HG03442 (cell line): ENCODE results near the gene PCDHGA7.
A peak's percentile ranks its signal among the peaks of the same experiment; 100 is the strongest.
"Not testable (repeated sequence)": the region's sequence is repeated elsewhere in the genome, so short reads cannot be mapped to it uniquely, and the experiment has no call there.

ENCODE experiments used
- ATAC-seq: cut with Tn5 transposase; IDR thresholded peaks from one replicate; pipeline ENCODE4 v1.9.1; 2021; ENCODE audit warnings: mild to moderate bottlenecking, moderate library complexity; ENCODE audit not compliant: unreplicated experiment

The PCDHGA7 gene

DNA sequence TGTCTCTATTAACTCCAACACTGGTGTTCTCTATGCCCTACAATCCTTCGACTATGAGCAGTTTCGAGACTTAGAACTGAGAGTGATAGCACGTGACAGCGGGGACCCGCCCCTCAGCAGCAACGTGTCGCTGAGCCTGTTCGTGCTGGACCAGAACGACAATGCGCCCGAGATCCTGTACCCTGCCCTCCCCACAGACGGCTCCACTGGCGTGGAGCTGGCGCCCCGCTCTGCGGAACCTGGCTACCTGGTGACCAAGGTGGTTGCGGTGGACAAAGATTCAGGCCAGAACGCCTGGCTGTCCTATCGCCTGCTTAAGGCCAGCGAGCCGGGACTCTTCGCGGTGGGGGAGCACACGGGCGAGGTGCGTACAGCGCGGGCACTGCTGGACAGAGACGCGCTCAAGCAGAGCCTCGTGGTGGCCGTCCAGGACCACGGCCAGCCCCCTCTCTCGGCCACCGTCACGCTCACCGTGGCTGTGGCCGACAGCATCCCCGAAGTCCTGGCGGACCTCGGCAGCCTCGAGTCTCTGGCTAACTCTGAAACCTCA lies 40.3 kb downstream of the PCDHGA7 start:
- no peak for ATAC-seq

DNA sequence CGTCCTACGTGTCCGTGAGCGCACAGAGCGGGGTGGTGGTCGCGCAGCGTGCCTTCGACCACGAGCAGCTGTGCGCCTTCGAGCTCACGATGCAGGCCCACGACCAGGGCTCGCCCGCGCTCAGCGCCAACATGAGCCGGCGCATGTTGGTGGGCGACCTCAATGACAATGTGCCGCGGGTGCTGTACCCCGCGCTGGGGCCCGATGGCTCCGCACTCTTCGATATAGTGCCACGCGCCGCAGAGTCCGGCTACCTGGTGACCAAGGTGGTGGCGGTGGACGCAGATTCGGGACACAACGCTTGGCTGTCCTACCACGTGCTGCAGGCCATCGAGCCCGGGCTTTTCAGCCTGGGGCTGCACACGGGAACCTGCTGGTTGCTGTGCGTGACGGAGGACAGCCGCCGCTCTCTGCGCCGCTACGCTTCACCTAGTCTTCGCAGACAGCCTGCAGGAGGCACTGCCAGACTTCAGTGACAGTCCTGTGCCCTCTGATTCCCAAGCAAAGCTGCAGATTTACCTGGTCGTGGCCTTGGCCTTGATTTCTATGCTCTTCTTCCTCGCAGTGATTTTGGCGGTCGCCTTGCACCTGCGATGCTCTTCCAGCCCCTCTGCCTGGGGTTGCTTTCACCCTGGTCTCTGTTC lies 45.4 kb downstream of the PCDHGA7 start:
- no peak for ATAC-seq

DNA sequence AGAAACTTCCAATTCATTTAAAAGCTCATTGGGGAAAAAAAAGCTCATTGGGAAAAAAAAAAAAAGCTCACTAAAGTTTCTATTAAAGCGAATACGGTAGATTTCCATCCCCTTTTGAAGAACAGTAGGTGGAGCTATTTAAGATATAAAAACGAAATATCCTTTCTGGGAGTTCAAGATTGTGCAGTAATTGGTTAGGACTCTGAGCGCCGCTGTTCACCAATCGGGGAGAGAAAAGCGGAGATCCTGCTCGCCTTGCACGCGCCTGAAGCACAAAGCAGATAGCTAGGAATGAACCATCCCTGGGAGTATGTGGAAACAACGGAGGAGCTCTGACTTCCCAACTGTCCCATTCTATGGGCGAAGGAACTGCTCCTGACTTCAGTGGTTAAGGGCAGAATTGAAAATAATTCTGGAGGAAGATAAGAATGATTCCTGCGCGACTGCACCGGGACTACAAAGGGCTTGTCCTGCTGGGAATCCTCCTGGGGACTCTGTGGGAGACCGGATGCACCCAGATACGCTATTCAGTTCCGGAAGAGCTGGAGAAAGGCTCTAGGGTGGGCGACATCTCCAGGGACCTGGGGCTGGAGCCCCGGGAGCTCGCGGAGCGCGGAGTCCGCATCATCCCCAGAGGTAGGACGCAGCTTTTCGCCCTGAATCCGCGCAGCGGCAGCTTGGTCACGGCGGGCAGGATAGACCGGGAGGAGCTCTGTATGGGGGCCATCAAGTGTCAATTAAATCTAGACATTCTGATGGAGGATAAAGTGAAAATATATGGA lies 48.0 kb downstream of the PCDHGA7 start, which contains the start of gene PCDHGA12:
TSS of gene PCDHGA12 (plus strand) at position 176 of the 782 bp plus-strand sequence. CDS start at position 429, 253 bp downstream.
- peak; percentile 91 for ATAC-seq

DNA sequence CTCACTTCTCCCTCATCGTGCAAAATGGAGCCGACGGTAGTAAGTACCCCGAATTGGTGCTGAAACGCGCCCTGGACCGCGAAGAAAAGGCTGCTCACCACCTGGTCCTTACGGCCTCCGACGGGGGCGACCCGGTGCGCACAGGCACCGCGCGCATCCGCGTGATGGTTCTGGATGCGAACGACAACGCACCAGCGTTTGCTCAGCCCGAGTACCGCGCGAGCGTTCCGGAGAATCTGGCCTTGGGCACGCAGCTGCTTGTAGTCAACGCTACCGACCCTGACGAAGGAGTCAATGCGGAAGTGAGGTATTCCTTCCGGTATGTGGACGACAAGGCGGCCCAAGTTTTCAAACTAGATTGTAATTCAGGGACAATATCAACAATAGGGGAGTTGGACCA lies 48.7 kb downstream of the PCDHGA7 start:
- ATAC-seq = no peak

DNA sequence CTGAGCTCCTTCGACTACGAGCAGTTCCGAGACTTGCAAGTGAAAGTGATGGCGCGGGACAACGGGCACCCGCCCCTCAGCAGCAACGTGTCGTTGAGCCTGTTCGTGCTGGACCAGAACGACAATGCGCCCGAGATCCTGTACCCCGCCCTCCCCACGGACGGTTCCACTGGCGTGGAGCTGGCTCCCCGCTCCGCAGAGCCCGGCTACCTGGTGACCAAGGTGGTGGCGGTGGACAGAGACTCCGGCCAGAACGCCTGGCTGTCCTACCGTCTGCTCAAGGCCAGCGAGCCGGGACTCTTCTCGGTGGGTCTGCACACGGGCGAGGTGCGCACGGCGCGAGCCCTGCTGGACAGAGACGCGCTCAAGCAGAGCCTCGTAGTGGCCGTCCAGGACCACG lies 49.8 kb downstream of the PCDHGA7 start:
- not testable (repeated sequence) for ATAC-seq

DNA sequence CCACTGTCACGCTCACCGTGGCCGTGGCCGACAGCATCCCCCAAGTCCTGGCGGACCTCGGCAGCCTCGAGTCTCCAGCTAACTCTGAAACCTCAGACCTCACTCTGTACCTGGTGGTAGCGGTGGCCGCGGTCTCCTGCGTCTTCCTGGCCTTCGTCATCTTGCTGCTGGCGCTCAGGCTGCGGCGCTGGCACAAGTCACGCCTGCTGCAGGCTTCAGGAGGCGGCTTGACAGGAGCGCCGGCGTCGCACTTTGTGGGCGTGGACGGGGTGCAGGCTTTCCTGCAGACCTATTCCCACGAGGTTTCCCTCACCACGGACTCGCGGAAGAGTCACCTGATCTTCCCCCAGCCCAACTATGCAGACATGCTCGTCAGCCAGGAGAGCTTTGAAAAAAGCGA lies 50.2 kb downstream of the PCDHGA7 start:
- ATAC-seq = not testable (repeated sequence)

DNA sequence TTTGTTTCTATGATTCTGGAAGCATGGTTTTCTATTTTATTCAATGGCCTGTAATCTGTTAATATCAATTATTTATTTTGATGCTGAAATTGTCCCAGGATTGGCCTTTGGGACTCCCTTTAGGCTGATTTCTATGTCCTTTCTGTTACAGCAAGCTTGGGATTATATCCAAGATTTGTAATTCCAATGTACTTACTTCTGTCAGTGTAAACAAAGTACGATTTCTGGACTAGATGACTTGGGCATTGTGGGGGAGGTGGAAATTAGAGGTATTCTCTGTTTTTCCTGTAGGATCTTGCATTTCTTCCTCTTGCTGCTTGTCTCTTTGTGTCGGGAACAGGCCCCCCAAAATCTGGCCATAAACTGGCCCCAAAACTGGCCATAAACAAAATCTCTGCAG lies 51.5 kb downstream of the PCDHGA7 start:
- ATAC-seq = no peak
